ENCODE results near the gene ZC3H8.

- no peak for TF ChIP-seq GATA3 (IDR thresholded peaks at IDR 0.05; ENCODE audit: low read depth, low read length)
- TF ChIP-seq GATA2 (IDR thresholded peaks at IDR 0.05; ENCODE audit: low read depth, low read length): no peak
Measured at GRCh38 chr2:112259509-112260294, 4.9 kb upstream of the ZC3H8 start.

Measured in SH-SY5Y (cell line).